Activated CD8-positive, alpha-beta memory T cell treated with anti-CD3 and anti-CD28 coated beads for 36 hours (primary cell): Measurements from ENCODE around the gene GPR39. TPM values are rescaled to one million over a fixed set of nuclear protein-coding genes. Genes with fewer than 3 reads are reported as not detected.

Source experiments
- CTCF ChIA-PET: fragments of 350-600 bp; sonication (Branson Sonifier 250); formaldehyde crosslinking; loops from one replicate; lab custom pipeline; 2021; ENCODE audit warnings: antibody characterized with exemption; lab: Charles Lee
- POLR2A ChIA-PET: fragments of 350-600 bp; sonication (Branson Sonifier 250); formaldehyde crosslinking; loops from one replicate; lab custom pipeline; 2021; ENCODE audit warnings: antibody characterized with exemption; lab: Charles Lee
- total RNA-seq, 2 experiments: library from RNA; stranded (reverse); gene quantifications; one replicate each; pipeline ENCODE4 v1.2.3, GENCODE V29; 2021

Gene GPR39
- total RNA-seq, 2 experiments from 2014 or later = not detected

DNA sequence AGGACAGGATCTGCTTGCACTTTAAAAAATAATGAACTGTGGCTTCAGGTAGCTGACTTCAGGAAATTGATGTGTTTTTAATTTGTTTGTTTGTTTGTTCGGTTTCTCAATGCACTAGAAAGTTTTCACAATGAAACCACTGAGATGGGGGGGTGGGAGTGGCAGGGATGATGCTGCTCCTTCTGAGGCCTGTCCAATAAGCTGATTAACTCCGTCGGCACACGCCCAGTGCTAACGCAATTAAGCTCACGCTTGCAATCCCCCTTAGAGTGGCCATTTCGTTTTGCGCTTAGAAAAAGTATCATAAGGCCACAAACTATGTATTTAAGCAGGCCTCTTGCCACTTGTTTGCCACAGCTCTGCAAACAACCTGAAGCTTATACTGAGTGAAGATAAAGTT, 12.5 kb upstream of the GPR39 start:
- ChIA-PET POLR2A (no interaction called here), CTCF (no interaction called here)

DNA sequence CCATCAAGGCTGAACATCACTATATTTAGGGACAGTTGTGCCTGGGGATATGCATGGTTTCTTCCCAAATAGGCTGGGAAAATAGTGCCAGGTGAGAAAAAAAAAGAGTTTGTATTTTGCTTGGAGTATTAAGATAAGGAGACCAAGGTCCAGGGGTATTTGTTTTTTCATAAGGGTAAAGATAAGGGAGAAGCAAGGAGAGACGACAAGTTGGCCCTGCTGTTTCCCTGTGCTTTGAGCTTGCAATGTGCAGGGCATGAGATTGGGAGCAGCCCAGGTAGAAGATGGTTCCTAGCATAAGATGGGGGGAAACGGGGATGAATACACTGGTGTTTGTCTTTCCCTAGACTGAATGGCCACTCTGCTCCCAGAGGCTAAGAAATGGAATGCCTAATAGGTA, 8.8 kb upstream of the GPR39 start:
- POLR2A ChIA-PET = no interaction called here
- CTCF ChIA-PET = no interaction called here

DNA sequence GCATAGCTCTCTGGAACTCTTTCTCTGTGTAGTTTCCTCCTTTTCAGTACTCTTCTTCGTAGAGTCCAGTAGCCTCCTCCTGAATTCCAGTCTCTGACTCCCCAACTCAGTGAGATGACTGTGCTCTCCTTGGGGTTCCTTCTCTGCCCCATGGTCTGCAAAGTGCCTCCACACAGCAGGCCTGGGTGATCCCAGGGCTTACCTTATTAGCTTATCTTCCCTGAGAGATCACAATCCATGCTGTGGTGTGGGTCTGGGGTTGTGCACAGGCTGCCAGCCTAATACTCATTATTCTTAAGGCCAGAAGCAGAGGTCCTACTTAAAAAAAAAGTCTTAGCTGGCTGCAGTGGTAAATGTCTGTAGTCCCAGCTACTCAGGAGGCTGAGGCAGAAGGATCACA, 4.6 kb upstream of the GPR39 start:
- ChIA-PET POLR2A (no interaction called here), CTCF (no interaction called here)

DNA sequence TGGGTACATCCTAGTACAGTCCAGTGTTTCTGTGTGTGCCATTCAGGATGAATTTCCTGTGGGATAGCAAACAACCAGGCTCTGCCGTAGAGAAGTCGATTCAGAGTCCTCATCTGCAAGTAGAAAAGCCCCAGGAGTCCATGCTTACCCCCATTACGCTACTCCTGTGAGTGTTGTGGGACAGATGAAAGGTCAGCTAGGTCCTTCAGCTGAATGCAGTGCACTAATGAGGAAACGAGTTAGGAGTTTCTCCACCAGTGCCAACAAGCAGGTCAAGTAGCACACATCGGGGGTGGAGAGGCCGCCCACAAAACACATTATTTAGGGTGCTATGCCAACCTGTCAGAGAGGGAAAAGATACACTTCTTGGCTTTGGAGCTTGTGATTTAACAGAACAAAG, 2.5 kb upstream of the GPR39 start:
- POLR2A ChIA-PET = no interaction called here
- CTCF ChIA-PET = no interaction called here

DNA sequence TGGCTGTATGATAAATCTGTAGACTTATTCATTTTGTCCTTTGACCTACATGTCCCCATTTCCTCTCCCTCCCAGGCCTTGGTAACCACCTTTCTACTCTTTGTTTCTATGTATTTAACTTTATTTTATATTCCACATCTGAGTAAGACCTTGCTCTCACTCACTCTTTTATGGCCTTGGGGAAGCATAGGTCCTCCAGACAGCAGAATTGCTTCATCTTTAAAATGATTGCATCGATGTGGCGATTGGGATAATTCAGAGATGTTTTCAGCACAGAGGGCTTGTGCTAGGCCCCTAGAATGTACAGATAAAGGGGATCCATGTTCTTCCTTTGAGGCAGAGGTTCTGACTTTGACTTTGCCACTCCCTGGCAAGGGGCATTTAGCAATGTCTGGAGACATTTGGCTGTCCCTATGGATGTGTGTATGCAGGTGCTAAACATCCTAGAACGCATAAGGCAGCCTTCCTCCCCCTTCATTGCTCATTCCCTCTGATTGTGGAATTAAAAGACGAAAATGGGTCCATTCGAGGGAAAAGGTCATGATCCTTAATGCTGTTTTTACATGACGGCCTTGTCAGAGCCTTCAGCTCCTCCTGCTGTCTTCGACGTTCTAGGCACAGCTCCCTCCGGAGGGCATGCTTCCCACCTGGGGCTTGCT, 1.2 kb upstream of the GPR39 start:
- POLR2A ChIA-PET = no interaction called here
- CTCF ChIA-PET = no interaction called here

DNA sequence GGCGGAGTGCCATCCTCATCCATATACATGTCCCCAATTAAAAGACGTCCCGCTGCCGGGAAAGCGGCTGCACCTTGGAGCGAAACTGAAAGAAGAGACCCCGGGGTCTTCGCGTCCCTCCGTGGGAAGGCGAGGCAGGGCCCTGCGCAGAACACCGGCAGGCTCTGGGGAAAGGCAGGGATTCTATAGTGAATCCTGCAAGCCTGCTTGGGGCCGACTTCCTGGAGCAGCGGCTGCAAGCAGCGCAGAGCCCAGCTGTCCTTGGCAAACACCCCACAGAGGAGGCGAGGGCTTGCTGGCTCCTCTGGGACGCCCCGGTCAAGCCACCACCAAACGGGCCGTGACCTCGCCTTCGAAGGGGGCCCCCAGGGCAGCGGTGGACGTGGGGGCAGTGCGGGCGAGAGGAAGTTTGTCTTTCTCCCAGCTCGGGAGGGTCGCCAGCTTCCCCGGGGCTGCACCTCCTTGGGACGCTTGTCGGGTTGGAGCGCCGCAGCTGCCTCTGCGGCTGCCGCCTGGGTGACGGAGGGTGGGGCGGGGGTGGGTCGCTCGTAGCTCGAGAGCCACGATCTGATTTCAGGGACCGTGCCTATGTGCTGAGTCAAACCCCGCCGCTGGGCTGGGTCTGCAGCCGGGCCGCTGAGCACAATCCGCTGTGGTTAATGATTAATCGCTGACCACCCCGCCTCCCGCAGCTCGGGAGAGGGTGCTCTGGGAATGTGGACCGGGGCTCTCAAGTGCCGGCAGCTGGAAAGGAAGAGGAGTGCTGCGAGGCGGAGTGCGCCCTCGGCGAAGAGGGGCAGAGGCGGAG, 486 bp upstream of the GPR39 start:
- POLR2A ChIA-PET = no interaction called here

DNA sequence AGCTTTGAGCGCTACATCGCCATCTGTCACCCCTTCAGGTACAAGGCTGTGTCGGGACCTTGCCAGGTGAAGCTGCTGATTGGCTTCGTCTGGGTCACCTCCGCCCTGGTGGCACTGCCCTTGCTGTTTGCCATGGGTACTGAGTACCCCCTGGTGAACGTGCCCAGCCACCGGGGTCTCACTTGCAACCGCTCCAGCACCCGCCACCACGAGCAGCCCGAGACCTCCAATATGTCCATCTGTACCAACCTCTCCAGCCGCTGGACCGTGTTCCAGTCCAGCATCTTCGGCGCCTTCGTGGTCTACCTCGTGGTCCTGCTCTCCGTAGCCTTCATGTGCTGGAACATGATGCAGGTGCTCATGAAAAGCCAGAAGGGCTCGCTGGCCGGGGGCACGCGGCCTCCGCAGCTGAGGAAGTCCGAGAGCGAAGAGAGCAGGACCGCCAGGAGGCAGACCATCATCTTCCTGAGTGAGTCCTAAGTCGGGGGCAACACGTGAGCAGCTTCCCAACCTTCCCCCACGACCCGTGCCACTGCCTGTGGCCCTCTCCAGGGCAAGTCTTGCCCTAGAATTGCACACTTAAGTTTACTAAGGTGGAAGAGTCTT, 928 bp downstream of the GPR39 start:
- ChIA-PET CTCF (no interaction called here), POLR2A (no interaction called here)

More for the DNA sequence above, 486 bp upstream of the GPR39 start:
- CTCF ChIA-PET = no interaction called here

DNA sequence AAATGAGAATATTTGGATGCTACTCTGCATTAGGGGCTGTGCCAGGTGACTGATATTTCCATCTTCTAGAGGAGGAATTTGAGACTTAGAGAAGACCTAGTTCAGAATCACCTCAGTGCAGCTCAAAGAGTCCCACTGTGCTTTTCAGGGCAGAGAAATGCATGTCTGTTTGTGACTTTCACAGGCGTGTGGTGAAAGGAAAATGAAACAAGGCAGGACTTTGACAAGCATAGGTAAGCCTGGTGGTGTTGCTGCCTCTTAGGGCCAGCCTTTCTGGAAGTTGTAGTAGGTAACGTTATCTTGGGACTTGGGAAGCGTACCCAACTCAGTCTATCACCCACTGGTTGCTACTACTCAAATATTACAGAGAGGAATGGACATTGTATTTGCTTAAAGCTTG, 2.6 kb downstream of the GPR39 start:
- POLR2A ChIA-PET = no interaction called here
- CTCF ChIA-PET = no interaction called here

DNA sequence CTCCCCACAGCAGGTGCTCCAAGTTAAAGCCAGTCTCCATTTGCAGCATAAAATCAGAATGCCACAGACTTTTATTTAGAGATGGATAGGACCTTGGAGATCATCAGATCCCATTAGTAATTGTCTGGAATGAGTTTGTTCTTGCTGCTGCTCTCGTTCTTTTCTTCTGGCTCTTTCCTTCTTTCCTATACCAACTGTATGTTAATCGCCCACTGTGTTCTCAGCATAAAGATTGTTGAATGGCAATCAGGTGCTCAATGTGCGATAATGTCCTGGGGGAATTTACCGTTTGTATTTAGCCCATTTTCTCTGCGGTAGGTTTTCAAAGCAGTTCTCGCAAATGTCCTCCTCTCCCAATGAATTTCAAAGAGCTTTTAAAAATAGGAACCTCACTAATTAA, 3.3 kb downstream of the GPR39 start:
- ChIA-PET POLR2A (no interaction called here), CTCF (no interaction called here)

DNA sequence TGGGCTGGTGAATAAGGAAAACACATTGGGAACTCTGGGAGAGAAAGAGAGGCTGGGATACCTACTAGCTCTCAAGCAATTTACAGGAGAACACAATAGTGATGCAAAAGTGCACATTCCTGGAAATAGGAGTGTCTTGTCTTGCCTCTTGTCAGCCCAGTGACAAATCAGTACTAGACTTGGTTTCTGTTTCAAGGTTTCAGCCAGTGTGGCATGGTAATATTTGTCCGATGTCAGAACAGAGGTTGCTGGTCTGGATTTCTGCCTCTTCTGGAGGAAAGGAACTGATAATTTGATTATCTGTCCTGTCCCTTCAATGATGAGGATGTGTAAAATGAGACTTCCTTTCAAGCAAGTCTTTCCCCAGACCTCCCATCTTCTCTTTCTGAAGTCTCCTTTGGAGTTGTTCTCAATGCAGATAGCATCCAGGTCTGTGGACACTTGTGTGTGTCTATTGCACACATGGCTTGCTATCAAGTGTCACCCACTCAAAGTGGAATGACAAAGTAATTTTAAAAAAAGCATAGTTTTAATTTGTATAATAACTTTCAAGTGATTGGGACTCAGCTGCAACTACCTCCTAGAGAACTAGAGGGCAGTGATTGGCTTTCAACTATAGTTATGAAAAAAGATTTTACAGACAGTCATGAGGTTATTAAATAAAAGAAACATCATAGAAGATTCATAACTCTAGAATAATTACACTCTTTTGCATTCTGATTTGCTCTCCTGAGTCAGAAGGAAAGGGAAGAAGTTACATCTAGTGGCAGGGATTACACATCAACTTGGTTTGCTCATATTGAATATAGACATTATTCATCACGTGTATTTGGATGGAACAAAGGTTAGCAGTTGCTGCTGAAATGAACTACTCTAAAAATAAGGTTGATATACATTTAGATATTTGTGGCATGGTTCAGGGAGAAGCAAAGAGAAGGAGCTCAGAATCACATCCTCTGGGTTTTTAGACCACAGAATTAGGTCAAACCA, 4.5 kb downstream of the GPR39 start:
- CTCF ChIA-PET = no interaction called here
- POLR2A ChIA-PET = no interaction called here

DNA sequence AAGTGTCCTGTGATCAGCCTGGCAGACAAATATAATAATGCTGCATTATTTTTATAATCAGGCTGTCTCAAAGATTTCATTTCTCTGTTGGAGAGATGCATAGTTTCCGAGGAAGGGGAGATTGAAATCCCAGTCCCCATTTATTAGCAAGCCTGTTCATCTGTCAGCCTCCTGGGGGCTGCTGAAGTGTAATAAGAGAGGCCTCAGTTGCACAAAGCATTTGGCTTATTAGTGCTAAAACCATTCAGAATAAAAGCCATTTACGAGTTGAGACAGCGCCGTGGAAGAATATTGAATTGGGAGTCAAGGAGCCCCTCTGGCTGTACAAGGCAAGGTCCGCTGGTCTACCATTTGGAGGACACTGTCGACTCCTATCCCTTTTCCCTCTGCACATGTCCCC, 6.1 kb downstream of the GPR39 start:
- POLR2A ChIA-PET = no interaction called here
- CTCF ChIA-PET = no interaction called here

DNA sequence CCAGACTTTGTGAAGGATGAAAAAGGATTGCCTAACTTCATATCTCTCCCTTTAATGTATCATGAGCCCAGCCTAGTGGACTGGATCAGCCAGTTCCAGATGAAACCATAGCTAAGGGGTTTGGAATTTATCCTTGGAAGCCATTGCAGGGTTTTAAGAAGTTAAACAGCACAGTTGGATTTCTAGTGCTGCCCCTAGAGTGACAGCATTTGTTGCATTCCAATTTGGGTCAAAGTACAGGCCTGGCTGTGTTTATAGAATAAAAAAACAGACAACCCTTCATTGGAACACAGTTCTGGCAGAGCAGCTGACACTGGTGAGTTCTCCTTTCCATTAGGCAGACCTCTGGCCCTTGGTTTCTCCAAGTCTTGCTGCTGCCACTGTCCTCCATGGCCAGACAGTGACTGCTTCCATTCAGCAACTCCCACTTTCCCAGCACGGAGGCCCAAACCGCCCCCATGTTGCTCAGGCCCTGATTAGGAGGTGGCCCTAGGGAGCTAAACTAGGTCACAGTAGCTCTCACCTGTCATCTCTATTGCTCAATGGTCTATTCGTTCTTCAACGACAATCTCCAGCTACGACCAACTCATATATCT, 8.0 kb downstream of the GPR39 start:
- ChIA-PET POLR2A (no interaction called here), CTCF (no interaction called here)

DNA sequence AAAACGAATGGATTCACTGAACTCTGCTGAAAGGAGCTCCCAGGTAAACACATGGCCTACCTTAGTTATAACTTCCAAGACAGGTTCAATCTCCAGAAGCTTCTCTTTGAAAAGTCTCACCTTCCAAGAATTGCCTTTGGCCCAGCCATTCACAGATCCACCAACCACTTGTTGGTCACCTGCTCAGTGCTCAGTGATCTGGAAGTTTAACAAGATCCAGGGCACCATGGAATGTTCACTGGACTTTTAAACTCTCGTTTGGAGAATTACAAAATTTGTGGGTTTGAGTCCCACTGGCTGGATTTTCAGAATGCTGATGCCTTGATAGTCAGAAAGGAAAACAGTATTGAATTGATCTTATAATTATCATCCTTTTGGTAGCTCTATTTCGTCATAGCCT, 9.4 kb downstream of the GPR39 start:
- CTCF ChIA-PET = no interaction called here
- POLR2A ChIA-PET = no interaction called here

DNA sequence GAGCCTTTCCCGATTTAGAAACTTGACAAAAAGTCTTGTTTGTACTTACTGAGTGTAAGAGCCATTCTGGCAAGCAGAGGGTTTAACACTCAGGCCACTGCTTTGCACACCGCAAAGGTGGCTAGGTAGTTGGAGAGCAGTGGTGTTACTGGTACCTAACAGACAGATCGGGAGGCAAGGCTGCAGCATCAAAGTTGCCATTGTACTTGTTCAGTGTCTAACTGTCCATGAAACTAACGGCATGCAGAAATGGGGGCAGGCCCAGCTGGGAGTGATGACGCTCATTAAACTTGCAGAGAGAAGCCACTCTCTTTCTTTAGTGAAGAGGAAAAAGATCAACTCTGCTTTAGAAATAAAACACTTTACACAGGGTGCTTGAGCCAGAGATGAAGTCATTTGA, 10.1 kb downstream of the GPR39 start:
- ChIA-PET POLR2A (no interaction called here), CTCF (no interaction called here)

DNA sequence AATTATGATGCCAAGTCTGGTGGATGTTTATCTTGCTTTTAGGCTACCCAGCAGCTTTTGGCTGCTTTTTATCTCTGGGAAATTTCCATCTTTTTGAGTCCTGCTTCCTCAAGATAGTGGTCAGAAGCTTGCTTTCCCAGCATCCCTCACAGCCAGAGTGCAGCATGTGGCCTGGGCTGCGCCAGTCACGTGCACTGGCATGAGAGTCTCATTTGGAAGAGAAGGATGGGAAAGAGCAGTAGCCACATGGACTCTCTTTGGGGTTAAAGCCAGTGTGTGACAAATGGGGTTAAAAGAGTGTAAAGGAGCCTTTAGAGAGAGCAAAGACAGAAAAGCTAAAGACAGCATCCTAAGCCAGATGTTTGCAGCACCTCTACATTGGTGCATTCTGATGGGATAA, 12.7 kb downstream of the GPR39 start:
- ChIA-PET CTCF (no interaction called here), POLR2A (no interaction called here)

DNA sequence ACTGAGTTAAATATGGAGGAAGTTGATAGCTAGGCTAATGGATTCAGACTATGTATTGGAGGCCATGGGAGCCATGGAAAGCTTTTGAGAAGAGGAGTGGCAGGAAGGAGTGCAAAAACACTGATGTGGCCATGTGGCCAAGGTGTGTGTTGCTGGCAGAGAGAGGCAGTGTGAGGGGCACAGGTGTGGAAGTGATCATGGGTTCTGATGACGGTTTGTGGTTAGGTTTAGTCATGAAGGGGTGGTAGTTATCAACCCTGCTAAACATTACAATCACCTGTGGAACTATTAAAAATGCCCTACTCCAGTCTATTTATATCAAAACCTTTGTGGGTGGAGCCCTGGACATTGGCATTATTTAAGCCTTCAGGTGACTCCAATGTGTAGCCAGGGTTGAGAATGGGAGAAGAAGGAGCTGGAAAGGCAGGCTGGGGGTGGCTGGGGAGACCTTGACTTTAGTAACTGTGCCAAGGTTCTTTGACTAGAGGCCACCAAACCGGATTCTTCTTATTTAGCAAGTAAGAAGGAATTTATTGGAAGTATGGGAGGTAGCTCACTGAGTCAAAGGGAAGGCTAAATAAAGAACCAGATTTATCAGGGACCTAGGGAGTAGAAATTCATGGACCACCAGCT, 13.5 kb downstream of the GPR39 start:
- POLR2A ChIA-PET = no interaction called here
- CTCF ChIA-PET = no interaction called here

DNA sequence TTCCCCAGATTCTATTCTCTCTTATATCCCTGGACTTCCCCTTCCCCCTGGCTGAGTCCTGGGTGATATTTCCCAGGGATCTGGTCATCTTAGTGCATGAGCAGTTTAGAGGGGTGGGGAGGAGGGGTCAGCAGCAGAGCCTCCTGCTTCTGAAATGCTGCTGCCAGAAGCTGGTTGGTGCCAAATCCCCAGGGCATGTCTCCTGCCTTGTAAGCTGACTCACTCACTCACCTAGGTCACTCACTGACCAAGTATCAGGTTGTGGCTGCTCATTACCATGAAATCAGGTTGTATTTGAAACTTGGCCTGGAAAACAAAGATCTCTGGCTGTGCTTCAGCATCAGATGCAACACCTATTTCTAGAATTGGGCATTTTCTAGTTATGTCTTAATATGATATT, 14.3 kb downstream of the GPR39 start:
- ChIA-PET CTCF (no interaction called here), POLR2A (no interaction called here)

DNA sequence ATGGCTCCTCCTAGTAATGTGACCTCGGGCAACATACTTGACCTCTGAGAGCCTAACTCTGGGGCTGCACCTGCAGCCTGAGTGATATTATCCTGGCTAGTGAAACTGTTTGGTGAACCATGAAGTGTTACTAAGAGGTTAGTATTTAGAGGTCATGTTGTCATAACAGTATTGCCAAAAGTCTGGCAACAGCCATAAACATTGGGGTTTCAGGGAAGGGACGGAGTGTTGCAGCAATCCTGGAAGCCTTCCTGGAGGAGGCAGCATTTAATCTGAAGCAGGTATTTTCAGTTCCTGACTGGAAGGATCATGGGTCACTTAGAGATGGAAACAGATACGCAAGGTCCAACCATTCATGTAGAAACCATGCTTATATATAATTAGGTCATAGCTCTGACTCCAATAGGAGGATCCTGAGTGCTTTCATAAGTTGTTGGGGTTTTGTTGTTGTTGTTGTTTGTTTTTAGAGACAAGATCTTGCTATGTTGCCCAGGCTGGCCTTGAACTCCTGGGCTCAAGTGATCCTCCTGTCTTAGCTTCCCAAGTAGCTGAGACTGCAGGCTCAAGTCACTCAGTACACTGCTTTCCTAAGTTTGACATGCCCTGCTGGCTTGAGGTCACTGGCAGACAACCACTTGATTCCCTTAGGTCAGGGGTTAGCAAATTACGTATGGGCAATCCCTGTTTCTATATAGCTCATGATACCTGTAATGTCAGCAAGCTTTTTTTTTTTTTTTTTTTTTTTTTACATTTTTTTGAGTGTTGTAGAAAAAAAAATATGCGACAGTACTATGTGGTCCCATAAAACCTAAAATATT, 21.5 kb downstream of the GPR39 start:
- POLR2A ChIA-PET = no interaction called here
- CTCF ChIA-PET = no interaction called here
